Large intestine (tissue), 3 donors: ENCODE data around the gene C11orf97. TPM values are rescaled to one million over a fixed set of nuclear protein-coding genes. Genes with fewer than 3 reads are reported as not detected.
"Not testable (repeated sequence)": the region's sequence is repeated elsewhere in the genome, so short reads cannot be mapped to it uniquely, and the experiment has no call there.

Source experiments
- DNase-seq, 2 donors: peaks; one replicate each; pipeline versions ENCODE4 v3.0.0 to v3.0.0-alpha.2; 2013
- H3K27ac ChIP-seq: one replicate; pipeline ENCODE4 v1.5.1; 2013; ENCODE audit warnings: low read length
- H3K27me3 ChIP-seq: 2 replicates; pipeline ENCODE4 v1.6.1; 2013; ENCODE audit warnings: low read length; ENCODE audit not compliant: control insufficient read depth, insufficient read depth
- H3K36me3 ChIP-seq: 2 replicates; pipeline ENCODE4 v1.6.1; 2013; ENCODE audit warnings: low read length; ENCODE audit not compliant: control insufficient read depth, insufficient read depth
- H3K4me1 ChIP-seq: one replicate; pipeline ENCODE4 v1.6.1; 2013; ENCODE audit warnings: low read length; ENCODE audit not compliant: control insufficient read depth, insufficient read depth
- H3K4me3 ChIP-seq: one replicate; pipeline ENCODE4 v1.5.1; 2013; ENCODE audit warnings: low read length
- H3K9me3 ChIP-seq: one replicate; pipeline ENCODE4 v1.6.1; 2013; ENCODE audit warnings: mild to moderate bottlenecking, low read depth, low read length, moderate library complexity; ENCODE audit not compliant: control insufficient read depth
- WGBS: methylation state at CpG from one replicate; pipeline ENCODE4 v1.1.5; 2013; ENCODE audit warnings: low lambda C conversion rate; ENCODE audit not compliant: insufficient coverage; 5-methylcytosine and 5-hydroxymethylcytosine counted together
- polyA plus RNA-seq: library from polyadenylated mRNA; unstranded; fragments of 120-200 nt; gene quantifications from one replicate; pipeline ENCODE4 v1.2.1, GENCODE V29; 2013

The C11orf97 gene
- polyA plus RNA-seq, 1 donor = not detected

DNA sequence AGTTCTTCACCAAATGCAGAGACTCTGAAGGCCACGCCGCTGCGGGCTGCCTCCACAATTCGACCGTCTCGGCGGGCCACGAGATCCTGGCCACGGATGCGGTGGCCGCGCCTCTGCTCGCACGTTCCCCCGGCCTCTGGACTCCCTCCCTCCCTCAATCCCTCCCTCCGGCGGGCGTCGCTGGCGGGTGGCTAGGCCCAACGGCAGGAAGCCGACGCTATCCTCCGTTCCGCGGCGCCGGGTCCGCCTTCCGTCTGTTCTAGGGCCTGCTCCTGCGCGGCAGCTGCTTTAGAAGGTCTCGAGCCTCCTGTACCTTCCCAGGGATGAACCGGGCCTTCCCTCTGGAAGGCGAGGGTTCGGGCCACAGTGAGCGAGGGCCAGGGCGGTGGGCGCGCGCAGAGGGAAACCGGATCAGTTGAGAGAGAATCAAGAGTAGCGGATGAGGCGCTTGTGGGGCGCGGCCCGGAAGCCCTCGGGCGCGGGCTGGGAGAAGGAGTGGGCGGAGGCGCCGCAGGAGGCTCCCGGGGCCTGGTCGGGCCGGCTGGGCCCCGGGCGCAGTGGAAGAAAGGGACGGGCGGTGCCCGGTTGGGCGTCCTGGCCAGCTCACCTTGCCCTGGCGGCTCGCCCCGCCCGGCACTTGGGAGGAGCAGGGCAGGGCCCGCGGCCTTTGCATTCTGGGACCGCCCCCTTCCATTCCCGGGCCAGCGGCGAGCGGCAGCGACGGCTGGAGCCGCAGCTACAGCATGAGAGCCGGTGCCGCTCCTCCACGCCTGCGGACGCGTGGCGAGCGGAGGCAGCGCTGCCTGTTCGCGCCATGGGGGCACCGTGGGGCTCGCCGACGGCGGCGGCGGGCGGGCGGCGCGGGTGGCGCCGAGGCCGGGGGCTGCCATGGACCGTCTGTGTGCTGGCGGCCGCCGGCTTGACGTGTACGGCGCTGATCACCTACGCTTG is 31.7 kb downstream of the C11orf97 start, which contains the start of gene FUT4:
TSS of gene FUT4 (plus strand) at position 227 of the 951 bp plus-strand sequence. CDS start at position 440, 213 bp downstream.
- no CpG with 5 or more reads among the region's 109 CpGs for WGBS
- H3K4me1 ChIP-seq = peaks cover 9% of the 10 kb centered on the region
- peak within 1 kb of the TSS; percentile 83 for H3K4me3 ChIP-seq
- H3K9me3 ChIP-seq = peaks cover 4% of the 10 kb centered on the region
- H3K27me3 ChIP-seq = no peaks in the 10 kb centered on the region
- peak within 1 kb of the TSS; percentile 99 for H3K27ac ChIP-seq
- peaks cover 2% of the 10 kb centered on the region for H3K36me3 ChIP-seq
- DNase-seq = peak; percentile 91 to 97

DNA sequence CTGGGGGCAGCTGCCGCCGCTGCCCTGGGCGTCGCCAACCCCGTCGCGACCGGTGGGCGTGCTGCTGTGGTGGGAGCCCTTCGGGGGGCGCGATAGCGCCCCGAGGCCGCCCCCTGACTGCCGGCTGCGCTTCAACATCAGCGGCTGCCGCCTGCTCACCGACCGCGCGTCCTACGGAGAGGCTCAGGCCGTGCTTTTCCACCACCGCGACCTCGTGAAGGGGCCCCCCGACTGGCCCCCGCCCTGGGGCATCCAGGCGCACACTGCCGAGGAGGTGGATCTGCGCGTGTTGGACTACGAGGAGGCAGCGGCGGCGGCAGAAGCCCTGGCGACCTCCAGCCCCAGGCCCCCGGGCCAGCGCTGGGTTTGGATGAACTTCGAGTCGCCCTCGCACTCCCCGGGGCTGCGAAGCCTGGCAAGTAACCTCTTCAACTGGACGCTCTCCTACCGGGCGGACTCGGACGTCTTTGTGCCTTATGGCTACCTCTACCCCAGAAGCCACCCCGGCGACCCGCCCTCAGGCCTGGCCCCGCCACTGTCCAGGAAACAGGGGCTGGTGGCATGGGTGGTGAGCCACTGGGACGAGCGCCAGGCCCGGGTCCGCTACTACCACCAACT is 32.5 kb downstream of the C11orf97 start:
- DNase-seq = no peak
- Histone ChIP-seq H3K27ac (peak overlapping the region; percentile 71), H3K9me3 (peaks cover 4% of the 10 kb centered on the region), H3K27me3 (no peaks in the 10 kb centered on the region), H3K36me3 (peaks cover 2% of the 10 kb centered on the region), H3K4me3 (peak overlapping the region; percentile 83), H3K4me1 (peaks cover 9% of the 10 kb centered on the region)
- WGBS = no CpG with 5 or more reads among the region's 59 CpGs

DNA sequence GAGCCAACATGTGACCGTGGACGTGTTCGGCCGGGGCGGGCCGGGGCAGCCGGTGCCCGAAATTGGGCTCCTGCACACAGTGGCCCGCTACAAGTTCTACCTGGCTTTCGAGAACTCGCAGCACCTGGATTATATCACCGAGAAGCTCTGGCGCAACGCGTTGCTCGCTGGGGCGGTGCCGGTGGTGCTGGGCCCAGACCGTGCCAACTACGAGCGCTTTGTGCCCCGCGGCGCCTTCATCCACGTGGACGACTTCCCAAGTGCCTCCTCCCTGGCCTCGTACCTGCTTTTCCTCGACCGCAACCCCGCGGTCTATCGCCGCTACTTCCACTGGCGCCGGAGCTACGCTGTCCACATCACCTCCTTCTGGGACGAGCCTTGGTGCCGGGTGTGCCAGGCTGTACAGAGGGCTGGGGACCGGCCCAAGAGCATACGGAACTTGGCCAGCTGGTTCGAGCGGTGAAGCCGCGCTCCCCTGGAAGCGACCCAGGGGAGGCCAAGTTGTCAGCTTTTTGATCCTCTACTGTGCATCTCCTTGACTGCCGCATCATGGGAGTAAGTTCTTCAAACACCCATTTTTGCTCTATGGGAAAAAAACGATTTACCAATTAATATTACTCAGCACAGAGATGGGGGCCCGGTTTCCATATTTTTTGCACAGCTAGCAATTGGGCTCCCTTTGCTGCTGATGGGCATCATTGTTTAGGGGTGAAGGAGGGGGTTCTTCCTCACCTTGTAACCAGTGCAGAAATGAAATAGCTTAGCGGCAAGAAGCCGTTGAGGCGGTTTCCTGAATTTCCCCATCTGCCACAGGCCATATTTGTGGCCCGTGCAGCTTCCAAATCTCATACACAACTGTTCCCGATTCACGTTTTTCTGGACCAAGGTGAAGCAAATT is 33.3 kb downstream of the C11orf97 start:
- peak in 1 of 2 donors; percentile 61 for DNase-seq
- peaks cover 4% of the 10 kb centered on the region for H3K9me3 ChIP-seq
- no peaks in the 10 kb centered on the region for H3K27me3 ChIP-seq
- H3K27ac ChIP-seq = peak overlapping the region; percentile 71
- no CpG with 5 or more reads among the region's 54 CpGs for WGBS
- peaks cover 13% of the 10 kb centered on the region for H3K4me1 ChIP-seq
- peak overlapping the region; percentile 83 for H3K4me3 ChIP-seq
- H3K36me3 ChIP-seq = peaks cover 2% of the 10 kb centered on the region

DNA sequence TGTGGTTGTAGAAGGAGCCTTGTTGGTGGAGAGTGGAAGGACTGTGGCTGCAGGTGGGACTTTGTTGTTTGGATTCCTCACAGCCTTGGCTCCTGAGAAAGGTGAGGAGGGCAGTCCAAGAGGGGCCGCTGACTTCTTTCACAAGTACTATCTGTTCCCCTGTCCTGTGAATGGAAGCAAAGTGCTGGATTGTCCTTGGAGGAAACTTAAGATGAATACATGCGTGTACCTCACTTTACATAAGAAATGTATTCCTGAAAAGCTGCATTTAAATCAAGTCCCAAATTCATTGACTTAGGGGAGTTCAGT is 33.9 kb downstream of the C11orf97 start:
- H3K4me3 ChIP-seq = peak overlapping the region; percentile 83
- DNase-seq = peak in 1 of 2 donors; percentile 48
- WGBS = 40% methylated on average over 1 of the region's 2 CpGs
- peak overlapping the region; percentile 71 for H3K27ac ChIP-seq
- no peaks in the 10 kb centered on the region for H3K27me3 ChIP-seq
- peaks cover 4% of the 10 kb centered on the region for H3K9me3 ChIP-seq
- H3K36me3 ChIP-seq = peaks cover 2% of the 10 kb centered on the region
- H3K4me1 ChIP-seq = peaks cover 17% of the 10 kb centered on the region

DNA sequence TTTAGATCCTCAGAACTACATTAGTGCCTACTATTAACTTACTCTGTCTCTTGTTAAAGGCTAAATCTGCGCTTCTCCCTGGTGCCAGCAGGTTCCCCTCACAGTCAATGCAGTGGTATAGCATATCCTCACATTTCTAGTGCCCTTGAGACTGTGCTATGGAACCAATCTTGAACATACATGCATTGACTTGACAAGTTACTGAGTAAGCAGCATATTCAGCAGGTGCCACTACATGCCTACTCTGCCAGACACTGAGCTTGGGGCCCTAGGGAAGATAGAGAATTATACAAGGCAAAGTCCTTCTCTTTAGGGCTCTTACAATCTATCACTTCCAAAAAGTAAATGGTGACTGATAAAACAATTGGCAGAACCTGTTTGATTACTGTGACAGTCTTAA is 34.6 kb downstream of the C11orf97 start:
- H3K4me1 ChIP-seq = peaks cover 17% of the 10 kb centered on the region
- peak overlapping the region; percentile 83 for H3K4me3 ChIP-seq
- H3K9me3 ChIP-seq = peaks cover 4% of the 10 kb centered on the region
- peak overlapping the region; percentile 71 for H3K27ac ChIP-seq
- no peaks in the 10 kb centered on the region for H3K27me3 ChIP-seq
- peaks cover 2% of the 10 kb centered on the region for H3K36me3 ChIP-seq
- WGBS = 17% methylated on average over 1 of the region's 1 CpG
- DNase-seq = peak; percentile 85 to 94

DNA sequence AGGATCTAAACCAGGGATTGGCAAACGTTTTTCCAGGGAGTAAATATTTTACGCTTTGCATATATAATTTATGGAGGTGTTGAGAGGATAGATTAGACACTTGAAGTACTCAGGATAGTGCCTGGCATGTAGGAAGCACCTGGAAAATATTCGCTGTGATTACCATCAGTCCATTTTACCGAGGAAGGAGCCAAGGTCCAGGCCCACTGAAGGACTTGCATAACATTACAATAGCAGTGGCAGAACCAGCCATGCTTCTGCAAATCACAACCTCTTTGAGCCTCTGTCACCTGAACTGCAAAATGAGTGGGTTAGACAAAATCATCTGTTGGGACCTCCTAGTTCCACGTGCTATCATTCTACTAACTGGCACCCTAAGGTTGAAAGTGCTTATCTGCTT is 36.9 kb downstream of the C11orf97 start:
- Histone ChIP-seq H3K9me3 (peaks cover 4% of the 10 kb centered on the region), H3K4me1 (peaks cover 13% of the 10 kb centered on the region), H3K4me3 (peak overlapping the region; percentile 83), H3K36me3 (peaks cover 2% of the 10 kb centered on the region), H3K27ac (peak overlapping the region; percentile 76), H3K27me3 (no peaks in the 10 kb centered on the region)
- peak in 1 of 2 donors; percentile 63 for DNase-seq
- WGBS = 17% methylated on average over 1 of the region's 5 CpGs

DNA sequence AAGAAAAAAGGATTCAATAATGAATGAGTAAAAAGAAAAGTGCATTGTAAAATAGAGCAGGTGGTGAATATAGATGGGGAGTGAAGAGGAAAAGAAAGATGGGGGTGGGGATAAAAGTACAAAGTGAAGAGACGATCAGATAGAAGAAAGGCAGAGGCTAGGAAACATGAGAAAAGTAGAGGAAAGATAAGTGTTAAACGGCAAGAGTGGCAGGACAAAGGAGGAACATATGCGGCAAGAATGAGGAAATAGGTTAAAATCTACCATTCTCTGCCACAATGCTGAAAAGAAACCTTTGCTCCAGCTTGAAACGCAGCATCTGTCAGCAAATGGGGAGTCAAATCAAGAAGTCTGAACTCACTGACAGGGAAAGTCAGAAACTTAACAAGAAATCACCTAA is 38.3 kb downstream of the C11orf97 start:
- peak overlapping the region; percentile 37 for H3K27ac ChIP-seq
- DNase-seq = peak in 1 of 2 donors; percentile 46
- H3K4me1 ChIP-seq = peaks cover 13% of the 10 kb centered on the region
- H3K4me3 ChIP-seq = no peak overlapping the region
- peaks cover 2% of the 10 kb centered on the region for H3K36me3 ChIP-seq
- 35% methylated on average over 3 of the region's 4 CpGs for WGBS
- no peaks in the 10 kb centered on the region for H3K27me3 ChIP-seq
- no peaks in the 10 kb centered on the region for H3K9me3 ChIP-seq

DNA sequence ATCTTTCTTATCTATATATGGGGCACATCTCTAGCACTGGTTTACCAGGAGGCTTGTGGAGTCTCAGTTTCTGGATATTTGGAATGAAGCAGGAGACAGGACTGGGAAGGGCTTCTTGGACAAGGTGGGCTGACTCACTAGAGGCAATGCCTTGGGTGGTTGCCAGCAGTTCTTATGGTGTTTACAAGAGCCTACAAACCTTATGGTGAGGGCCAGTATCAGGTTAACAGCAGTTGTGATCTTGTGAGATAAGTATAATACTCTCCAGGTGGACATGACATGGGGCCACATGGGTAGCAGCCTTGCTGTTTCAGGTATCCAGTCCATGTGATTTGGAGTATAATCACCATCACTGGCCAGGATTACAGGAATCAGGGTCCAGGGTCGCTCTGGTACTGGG is 41.7 kb downstream of the C11orf97 start:
- WGBS = no CpG with 5 or more reads among the region's 1 CpG
- peaks cover 16% of the 10 kb centered on the region for H3K4me1 ChIP-seq
- no peaks in the 10 kb centered on the region for H3K27me3 ChIP-seq
- H3K36me3 ChIP-seq = no peaks in the 10 kb centered on the region
- no peaks in the 10 kb centered on the region for H3K9me3 ChIP-seq
- H3K27ac ChIP-seq = no peak overlapping the region
- no peak overlapping the region for H3K4me3 ChIP-seq
- no peak for DNase-seq

DNA sequence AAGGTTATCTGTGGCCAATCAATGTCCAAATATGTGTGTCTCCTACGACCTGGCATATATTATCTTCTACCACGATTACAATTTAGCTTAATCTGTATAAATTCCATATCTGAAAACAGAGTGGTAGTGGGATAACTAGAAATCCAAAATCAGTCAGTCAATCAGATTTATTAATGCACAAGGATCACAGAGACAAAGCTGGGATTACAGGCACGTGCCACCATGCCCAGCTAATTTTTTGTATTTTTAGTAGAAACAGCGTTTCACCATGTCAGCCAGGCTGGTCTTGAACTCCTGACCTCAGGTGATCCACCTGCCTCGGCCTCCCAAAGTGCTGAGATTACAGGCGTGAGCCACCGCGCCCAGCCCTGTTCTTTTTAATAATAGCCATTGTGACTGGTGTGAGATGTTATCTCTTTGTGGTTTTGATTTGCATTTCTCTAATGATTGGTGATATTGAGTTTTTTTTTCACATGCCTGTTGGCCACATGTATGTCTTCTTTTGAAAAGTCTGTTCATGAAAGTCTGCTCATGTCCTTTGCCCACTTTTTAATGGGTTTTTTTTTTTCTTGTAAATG is 43.6 kb downstream of the C11orf97 start:
- H3K27me3 ChIP-seq, H3K36me3 ChIP-seq, H3K9me3 ChIP-seq, DNase-seq, H3K4me3 ChIP-seq, H3K27ac ChIP-seq, H3K4me1 ChIP-seq: not testable (repeated sequence)
- WGBS = 83% methylated on average over 2 of the region's 8 CpGs

DNA sequence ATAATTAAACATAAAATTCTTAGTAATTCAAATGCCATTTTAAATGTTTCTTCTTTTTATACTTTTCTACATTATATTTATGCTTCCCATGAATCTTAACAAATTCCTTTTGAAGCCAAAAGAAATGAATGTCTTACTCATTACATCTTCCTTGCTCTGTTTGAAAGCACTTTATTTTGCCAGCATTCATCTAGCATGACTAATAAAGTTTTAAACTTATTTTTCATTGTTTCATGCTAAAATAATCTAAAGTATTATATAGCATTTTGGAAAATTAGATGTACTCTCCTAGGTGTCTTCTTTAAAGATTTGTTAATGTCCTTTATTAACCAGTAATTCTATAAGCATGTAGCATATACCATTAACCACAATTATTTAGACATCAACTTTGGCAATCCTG is 45.2 kb downstream of the C11orf97 start:
- peaks cover 3% of the 10 kb centered on the region for H3K4me1 ChIP-seq
- no peak overlapping the region for H3K4me3 ChIP-seq
- H3K27ac ChIP-seq = no peak overlapping the region

More for the DNA sequence above, 45.2 kb downstream of the C11orf97 start:
- DNase-seq = no peak
- Histone ChIP-seq H3K27me3 (no peaks in the 10 kb centered on the region), H3K36me3 (peaks cover 2% of the 10 kb centered on the region), H3K9me3 (no peaks in the 10 kb centered on the region)
